ENCODE results near the gene ATRIP.
"Not testable (repeated sequence)": the region's sequence is repeated elsewhere in the genome, so short reads cannot be mapped to it uniquely, and the experiment has no call there.

The ATRIP gene

DNA sequence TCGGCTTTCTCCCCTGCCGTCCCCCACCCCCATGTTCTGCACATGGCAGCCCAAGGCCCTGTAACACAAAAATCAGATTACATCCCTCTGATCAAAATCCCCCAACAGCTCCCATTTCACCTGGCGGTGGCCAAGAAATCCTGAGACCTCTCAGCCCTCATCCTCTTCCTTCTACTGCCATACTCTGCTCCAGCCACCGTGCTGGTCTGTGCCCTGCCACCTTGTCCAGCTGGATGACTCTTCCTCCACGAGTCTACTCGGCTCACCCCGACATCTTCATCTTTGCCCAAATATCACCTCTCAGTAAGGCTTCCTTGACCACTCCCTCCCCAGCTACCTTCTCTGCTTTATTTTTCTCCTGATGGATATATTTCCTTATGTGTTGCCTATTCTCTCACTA, 9.7 kb upstream of the ATRIP start:
- DNase-seq (ENCODE audit: low spot score), result no peak

DNA sequence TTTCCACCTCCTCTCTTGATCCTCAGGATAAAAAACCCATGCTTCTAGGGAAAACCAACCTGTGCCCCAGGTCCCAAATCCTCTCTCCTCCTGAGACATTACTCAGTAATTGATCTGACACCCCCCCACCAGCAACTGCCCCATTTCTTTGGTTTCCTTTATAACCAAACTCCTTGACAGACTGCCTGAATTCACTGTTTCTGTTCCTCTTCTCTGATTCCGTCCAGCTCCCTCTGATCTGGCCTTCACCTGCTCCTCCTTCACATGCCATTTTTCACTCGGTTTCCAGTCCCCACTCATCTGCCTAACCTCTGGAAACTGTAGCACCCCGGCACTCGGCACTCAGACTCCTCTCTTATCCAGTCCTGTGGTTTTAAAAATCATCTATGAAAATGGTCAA, 8.7 kb upstream of the ATRIP start:
- no peak for DNase-seq (ENCODE audit: low spot score)

DNA sequence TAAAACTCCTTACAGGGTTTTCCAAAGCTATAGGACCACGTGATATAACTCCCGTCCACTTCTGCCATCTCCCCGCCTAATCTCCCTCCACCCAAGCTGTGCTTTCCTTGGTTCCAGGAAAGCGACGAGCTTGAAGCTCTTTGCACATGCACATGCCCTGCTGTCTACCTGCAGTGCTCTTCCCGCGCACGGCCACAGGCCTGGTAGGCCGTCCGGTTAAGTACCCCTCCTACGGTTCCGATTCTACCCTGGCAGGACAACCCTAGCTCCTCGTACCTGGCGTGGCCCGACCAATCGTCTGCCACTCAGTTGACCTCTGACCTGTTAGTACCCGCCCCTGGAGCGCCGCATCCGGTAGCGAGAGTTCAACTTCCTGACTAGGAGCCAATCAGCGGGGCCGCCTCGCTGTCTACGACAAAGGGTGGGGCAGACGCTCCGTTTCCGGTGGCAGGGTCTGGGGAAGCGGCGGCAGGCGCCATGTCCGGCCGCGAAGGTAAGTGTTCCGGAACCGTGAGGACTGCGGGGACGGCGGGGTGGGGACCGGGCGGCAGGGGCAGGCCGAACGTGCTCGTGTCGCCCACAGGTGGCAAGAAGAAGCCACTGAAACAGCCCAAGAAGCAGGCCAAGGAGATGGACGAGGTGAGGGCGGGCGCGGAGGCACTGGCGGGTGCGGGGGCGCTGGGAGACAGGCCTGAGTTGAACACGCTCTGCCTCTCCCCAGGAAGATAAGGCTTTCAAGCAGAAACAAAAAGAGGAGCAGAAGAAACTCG, 6.5 kb upstream of the ATRIP start, which contains the start of the genes CCDC51 and TMA7:
Gene CCDC51 (minus strand): TSS at position 300 of the 770 bp plus-strand sequence. CDS start 4,991 bp downstream, outside the sequence.
Gene TMA7 (plus strand): TSS at position 438 of the 770 bp plus-strand sequence. CDS start 40 bp downstream, at position 478.
- peak; percentile 98 for DNase-seq (ENCODE audit: low spot score)

DNA sequence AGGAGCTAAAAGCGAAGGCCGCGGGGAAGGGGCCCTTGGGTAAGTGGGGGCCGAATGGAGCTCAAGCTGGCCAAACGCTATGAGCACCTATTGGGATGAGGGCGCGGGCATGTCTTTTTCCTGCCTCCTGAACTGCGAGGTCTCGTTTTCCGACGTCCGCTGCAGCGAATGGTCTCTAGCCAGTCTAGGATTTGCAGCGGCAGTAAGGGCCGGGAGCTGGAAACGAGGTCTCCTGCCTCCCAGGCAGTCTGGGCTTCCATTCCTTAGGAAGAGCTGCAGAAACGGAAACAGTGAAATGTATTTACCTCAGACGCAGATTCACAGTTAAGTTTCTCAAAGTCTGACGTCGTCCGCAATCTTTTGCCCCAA, 6.0 kb upstream of the ATRIP start:
- no peak for DNase-seq (ENCODE audit: low spot score)

DNA sequence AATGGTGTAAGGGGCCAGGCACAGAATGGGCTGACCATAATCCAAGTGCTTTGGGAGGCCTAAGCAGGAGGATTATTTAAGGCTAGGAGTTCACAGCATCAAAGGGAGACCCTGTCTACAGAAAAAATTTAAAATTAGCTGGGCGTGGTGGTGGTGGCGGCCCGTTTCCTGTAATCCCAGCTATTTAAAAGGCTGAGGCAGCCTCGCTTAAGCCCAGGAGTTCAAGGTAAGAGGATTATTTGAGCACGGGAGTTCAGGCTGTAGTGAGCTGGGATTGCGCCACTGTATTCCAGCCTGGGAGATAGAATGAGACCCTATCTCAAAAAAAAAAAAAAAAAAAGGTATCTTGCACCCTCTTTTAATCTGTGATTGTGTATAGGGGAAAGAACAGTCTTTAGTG, 4.6 kb upstream of the ATRIP start:
- DNase-seq (ENCODE audit: low spot score), result no peak

DNA sequence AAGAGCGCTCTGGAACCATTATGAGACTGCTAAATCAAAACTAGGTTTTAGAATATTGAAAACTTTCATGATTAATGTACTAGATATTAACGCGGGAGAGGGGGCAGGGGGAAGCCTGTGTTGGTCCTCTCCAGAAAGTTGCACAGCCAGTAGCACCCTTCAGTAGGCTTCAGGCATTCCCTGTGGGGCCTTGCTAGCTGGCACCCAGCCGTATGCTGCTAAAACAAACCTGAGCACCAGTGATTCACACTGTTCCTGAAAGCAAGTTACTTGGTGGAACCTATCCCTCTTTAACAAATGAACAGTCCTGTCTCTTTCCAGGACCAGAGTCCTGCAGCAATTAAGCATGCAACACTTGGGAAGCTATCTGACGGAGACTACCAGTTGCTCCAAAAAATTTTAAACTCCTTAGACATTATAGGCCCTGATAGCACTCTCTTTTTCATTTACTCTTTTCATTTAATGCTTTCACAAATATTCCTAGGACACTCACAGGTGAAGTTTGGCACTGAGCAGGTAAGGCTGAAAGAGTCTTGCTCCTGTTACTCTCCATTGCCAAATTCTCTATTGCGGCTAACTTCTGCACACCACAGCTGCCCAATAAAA, 1.2 kb upstream of the ATRIP start:
- no peak for DNase-seq (ENCODE audit: low spot score)

DNA sequence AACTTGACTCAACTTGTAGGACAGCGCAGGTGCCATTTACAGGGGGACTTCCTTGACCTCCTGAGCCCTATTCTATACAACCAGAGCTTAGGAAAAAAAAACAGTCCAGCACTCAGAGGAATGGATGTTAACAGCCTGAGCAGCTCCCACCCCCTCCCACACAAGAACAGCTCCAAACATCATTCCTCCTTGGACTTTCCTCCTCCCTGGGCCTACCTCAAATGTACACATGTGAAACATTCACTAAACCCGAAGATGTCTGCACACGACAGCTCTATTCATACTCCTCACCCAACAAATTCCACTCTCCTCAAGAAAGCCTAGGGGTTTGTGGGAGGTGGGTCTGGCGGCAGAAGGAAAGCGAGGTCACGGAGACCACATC, 503 bp upstream of the ATRIP start:
- DNase-seq (ENCODE audit: low spot score), result no peak

DNA sequence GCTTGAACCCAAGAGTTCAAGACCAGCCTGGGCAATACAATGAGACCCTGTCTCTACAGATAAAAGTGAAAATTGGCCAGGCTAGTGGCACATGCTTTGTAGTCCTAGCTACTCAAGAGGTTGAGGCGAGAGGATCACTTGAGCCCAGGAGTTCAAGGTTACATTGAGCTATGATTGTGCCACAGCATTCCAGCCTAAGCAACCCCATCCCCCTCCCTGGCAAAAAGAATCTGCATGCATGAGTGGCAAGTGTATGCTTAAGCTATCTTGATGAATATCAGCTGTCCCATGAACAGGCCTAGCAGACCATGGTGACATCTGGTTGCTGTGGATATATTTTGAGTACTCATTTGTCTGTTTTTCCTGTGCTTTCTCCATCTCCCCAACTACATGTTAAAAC, 4.7 kb downstream of the ATRIP start:
- no peak for DNase-seq (ENCODE audit: low spot score)

DNA sequence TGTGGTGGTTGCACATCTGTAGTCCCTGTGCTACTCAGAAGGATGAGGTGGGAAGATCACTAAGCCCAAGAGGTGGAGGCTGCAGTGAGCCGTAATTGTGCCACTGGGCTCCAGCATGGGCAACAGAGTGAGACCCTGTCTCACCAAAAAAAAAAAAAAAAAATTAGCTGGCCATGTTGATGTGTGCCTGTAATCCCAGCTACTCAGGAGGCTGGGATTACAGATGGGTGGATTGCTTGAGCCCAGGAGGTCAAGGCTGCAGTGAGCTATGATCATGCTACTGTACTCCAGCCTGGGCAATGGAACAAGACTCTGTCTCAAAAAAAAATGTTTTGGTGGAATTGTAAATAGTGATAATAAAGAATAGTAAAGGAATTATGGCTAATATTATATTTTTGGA, 9.9 kb downstream of the ATRIP start:
- DNase-seq (ENCODE audit: low spot score), result no peak

DNA sequence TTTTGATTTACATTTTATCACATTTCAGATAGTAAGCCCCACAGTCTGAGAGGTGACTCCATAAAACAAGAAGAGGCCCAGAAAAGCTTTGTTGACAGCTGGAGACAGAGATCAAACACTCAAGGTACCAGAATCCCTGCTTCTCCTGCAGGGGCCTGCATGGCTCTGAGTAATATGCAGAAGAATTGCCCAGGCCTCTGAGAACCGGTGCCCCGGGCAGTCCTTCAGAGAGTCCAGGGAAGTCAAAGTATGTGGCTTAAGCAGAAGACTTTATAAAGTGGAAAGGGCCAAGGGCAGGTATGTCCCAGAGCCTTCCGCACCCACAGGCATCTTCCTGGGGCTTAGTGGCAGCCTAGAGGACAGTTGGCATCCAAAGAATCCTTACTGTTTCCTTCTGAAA, 12.8 kb downstream of the ATRIP start:
- no peak for DNase-seq (ENCODE audit: low spot score)

DNA sequence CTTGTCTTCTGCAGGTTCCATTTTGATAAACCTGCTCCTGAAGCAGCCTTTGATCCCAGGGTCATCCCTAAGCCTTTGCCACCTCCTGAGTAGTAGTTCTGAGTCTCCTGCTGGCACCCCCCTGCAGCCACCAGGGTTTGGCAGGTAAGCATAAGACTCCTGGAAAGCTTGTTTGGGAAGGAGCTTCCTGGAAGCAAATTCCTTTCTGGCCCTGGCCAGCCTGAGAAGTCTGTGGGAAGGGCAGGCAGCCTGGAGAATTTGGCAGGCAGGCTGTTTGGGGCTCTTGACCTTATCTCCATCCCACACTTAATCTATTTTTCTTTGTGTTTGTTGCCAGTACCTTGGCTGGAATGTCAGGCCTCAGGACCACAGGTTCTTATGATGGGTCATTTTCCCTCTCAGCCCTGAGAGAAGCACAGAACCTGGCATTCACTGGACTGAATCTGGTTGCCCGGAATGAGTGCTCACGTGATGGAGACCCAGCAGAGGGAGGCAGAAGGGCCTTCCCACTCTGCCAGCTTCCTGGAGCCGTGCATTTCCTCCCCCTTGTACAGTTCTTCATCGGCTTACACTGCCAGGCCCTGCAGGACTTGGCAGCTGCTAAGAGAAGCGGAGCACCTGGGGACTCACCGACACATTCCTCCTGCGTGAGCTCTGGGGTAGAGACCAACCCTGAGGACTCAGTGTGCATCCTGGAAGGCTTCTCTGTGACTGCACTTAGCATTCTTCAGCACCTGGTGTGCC, 13.4 kb downstream of the ATRIP start:
- DNase-seq (ENCODE audit: low spot score), result no peak

DNA sequence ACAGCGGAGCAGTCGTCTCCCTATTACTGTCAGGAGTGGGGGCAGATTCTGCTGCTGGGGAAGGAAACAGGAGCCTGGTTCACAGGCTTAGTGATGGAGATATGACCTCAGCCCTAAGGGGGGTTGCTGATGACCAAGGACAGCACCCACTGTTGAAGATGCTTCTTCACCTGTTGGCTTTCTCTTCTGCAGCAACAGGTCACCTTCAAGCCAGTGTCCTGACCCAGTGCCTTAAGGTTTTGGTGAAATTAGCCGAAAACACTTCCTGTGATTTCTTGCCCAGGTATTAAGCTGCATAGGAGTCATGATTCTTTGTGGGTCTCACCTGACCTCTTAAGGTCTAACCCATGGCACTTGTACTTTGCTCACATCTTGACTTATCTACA, 14.0 kb downstream of the ATRIP start:
- DNase-seq (ENCODE audit: low spot score), result no peak

DNA sequence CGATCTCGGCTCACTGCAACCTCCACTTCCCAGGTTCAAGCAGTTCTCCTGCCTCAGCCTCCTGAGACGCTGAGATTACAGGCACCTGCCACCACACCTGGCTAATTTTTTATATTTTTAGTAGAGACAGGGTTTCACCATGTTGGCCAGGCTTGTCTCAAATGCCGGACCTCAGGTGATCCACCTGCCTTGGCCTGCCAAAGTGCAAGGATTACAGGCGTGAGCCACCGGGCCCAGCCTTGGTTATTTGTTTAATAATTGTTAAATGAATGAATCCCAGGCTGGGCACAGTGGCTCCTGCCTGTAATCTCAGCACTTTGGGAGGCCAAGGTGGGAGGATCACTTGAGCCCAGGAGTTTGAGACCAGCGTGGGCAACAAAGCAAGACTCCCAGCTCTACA, 15.2 kb downstream of the ATRIP start:
- not testable (repeated sequence) for DNase-seq (ENCODE audit: low spot score)

DNA sequence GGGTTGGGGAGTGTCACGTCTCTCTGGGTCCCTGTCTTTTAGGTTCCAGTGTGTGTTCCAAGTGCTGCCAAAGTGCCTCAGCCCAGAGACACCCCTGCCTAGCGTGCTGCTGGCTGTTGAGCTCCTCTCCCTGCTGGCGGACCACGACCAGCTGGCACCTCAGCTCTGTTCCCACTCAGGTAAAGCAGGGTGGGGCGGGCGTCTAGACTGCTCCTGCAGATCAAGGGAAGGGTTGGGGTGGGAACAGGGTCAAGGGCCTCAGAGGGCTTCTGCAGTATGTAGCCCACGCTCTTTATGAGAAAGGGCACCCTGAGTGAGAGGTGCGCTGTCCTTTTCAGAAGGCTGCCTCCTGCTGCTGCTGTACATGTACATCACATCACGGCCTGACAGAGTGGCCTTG, 17.2 kb downstream of the ATRIP start:
- DNase-seq (ENCODE audit: low spot score), result no peak

DNA sequence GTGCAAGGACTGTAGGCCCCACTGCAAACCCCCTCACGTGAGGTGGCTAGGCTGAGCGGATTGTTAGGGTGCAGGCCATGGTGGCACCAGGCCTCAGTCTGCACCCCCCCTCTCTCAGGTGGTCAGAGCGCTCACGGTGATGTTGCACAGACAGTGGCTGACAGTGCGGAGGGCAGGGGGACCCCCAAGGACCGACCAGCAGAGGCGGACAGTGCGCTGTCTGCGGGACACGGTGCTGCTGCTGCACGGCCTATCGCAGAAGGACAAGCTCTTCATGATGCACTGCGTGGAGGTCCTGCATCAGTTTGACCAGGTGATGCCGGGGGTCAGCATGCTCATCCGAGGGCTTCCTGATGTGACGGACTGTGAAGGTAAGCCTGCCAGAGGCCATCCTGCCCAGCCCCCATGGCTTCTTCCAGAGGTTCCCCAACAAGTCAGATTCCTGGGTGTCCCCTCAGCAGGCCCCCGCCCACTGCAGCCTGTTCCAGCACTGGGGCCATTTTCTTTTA, 18.2 kb downstream of the ATRIP start:
- no peak for DNase-seq (ENCODE audit: low spot score)

DNA sequence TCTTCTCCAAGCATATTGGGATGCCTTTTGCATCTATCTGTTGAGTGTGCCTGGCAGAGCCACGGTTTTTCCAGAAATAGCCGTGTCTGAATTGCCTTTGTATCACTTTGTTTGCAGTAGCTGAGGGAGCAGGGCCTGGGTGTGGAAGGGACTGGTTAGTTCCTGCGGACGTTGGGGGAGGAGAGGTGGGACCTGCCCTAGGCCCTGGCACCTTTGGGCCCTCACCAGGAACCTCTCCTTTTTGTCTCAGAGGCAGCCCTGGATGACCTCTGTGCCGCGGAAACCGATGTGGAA, 18.6 kb downstream of the ATRIP start:
- no peak for DNase-seq (ENCODE audit: low spot score)

DNA sequence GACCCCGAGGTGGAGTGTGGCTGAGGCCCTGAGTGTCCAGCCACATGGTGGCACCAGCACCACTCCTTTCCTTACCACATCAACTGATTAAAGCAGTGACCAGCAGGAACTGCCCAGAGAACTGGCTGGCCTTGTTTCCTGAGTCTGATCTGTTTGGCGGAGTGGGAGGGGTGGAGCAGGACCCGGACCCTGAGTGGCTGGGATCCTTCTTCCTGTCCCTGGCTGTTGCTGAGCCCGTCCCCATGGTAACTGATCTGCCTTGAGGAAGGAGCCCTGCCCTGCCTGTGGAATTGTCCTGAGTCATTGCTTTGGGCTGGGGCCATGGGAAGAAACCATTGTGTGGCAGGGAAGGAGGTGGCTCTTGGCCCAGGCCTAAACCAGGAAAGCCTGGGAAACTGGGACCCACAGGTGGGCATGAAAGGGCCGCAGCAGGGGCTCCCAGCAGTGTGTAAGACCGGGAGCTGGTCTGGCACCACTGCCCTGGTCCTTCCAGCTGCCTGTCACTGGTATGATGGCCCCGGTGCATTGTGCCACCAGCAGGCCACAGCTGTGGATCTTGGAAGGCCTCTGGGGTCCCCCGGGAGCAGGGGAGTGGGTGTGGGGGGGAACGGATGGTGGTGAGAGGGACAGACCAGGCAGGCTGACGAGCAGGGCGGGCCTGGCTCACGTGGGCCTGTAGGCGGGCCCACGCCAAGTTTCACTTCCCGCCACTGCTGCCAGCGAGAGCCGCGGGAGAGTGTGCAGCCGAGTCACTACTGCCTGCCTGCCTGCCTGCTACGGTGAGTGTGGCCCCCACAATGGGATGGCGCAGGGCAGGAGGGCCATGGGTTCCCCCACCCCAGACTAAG, 19.2 kb downstream of the ATRIP start:
- peak; percentile 100 for DNase-seq (ENCODE audit: low spot score)

DNA sequence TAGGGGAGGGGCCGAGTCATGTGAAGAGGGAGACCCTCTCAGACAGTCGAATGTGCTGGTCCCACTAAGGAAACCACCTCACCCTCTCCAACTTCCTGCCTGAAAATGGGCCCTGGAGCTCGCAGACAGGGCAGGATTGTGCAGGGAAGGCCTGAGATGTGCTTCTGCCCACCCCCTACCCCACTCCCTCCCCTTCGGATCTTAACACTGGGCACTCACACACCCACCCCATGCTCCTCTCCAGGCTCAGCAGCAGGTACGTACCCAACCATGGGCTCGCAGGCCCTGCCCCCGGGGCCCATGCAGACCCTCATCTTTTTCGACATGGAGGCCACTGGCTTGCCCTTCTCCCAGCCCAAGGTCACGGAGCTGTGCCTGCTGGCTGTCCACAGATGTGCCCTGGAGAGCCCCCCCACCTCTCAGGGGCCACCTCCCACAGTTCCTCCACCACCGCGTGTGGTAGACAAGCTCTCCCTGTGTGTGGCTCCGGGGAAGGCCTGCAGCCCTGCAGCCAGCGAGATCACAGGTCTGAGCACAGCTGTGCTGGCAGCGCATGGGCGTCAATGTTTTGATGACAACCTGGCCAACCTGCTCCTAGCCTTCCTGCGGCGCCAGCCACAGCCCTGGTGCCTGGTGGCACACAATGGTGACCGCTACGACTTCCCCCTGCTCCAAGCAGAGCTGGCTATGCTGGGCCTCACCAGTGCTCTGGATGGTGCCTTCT, 20.0 kb downstream of the ATRIP start:
- peak; percentile 43 for DNase-seq (ENCODE audit: low spot score)

DNA sequence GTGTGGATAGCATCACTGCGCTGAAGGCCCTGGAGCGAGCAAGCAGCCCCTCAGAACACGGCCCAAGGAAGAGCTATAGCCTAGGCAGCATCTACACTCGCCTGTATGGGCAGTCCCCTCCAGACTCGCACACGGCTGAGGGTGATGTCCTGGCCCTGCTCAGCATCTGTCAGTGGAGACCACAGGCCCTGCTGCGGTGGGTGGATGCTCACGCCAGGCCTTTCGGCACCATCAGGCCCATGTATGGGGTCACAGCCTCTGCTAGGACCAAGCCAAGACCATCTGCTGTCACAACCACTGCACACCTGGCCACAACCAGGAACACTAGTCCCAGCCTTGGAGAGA, 20.5 kb downstream of the ATRIP start:
- DNase-seq (ENCODE audit: low spot score), result no peak

DNA sequence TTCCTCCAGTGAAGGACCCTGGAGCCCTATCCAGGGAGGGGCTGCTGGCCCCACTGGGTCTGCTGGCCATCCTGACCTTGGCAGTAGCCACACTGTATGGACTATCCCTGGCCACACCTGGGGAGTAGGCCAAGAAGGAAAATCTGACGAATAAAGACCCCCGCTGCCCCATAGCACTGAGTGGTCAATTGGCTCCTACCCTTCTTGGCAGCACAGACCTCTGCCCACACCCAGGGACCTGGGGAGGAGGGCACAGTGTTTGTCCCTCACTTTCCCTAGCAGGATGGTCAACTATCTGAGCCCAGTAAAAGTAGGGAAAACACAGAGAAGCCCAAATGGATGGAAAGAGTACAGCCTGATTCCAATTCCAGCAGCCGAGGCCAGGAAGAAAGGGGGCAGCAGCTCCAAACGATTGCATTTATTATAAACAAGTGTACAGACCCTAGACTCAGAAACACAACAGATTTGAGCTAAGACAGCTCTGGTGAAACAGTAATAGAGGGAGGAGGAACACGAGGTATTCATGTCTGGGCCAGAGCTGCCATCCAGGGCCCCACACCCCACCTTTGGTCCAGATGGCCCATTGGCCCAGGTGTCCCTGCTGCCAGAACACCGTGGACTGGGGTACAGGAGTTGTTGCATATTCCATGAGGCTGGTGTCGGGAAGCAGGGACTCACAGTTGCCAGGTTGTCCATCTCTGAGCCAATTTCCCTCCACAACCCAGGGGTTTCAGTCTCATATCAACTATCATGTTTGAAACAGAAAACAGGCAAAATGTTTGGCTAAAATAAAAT, 21.1 kb downstream of the ATRIP start:
- no peak for DNase-seq (ENCODE audit: low spot score)

DNA sequence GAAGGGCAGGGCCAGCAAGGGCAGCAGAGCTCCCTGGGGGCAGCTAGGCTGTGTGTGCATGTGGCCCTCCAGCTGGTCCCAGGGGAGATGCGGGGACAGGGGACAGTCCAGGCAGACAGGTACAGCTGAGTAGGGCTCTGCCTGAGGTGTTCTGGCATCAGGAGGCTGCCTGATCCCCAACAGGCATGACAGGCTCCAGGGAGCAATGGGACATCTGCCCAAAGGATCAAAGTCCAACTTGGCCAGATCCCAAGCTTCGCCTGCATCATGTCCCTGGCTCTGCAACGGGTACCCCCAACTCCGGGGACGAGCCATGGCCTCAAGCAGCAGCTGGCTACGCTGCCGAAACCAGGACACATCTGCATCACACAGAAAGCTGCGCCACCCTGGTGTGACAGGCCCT, 21.8 kb downstream of the ATRIP start:
- DNase-seq (ENCODE audit: low spot score), result no peak

All from globus pallidus (tissue), 1 donor.